Kidney capillary endothelial cell (primary cell): ENCODE measurements around the gene CTDSP2.
"Not testable (repeated sequence)": the region's sequence is repeated elsewhere in the genome, so short reads cannot be mapped to it uniquely, and the experiment has no call there.

Source experiments
- DNase-seq: peaks from one replicate; pipeline ENCODE4 v3.0.0-alpha.2; 2018; ENCODE audit warnings: low spot score

The CTDSP2 gene

GRCh38 chr12:57852620-57853500 is 6.3 kb upstream of the CTDSP2 start:
- no peak for DNase-seq

- DNase-seq: no peak
These were observed 5.7 kb upstream of the CTDSP2 start for GRCh38 chr12:57852200-57852599.

- no peak for DNase-seq
These were observed 5.0 kb upstream of the CTDSP2 start for GRCh38 chr12:57851552-57851951.

- no peak for DNase-seq
These were observed 4.4 kb upstream of the CTDSP2 start for GRCh38 chr12:57850854-57851430.

GRCh38 chr12:57849447-57849846 is 2.9 kb upstream of the CTDSP2 start:
- DNase-seq: not testable (repeated sequence)

- DNase-seq: no peak
These were observed 2.5 kb upstream of the CTDSP2 start for GRCh38 chr12:57849035-57849434.

- no peak for DNase-seq
These were observed 1.7 kb upstream of the CTDSP2 start for GRCh38 chr12:57848208-57848607.

- no peak for DNase-seq
These were observed 298 bp downstream of the CTDSP2 start for GRCh38 chr12:57846285-57846576.

GRCh38 chr12:57845478-57846284 is 848 bp downstream of the CTDSP2 start:
- no peak for DNase-seq

- no peak for DNase-seq
These were observed 1.6 kb downstream of the CTDSP2 start for GRCh38 chr12:57844709-57845477.

GRCh38 chr12:57842342-57843294 is 3.9 kb downstream of the CTDSP2 start:
- DNase-seq: no peak

GRCh38 chr12:57841445-57841844 is 5.1 kb downstream of the CTDSP2 start:
- DNase-seq: no peak

GRCh38 chr12:57840726-57841125 is 5.8 kb downstream of the CTDSP2 start:
- no peak for DNase-seq

GRCh38 chr12:57839996-57840395 is 6.5 kb downstream of the CTDSP2 start:
- DNase-seq: no peak

- peak; percentile 76 for DNase-seq
These were observed 7.8 kb downstream of the CTDSP2 start for GRCh38 chr12:57838594-57839302.

- DNase-seq: peak; percentile 85
These were observed 8.5 kb downstream of the CTDSP2 start for GRCh38 chr12:57837864-57838562.

GRCh38 chr12:57836442-57837375 is 9.8 kb downstream of the CTDSP2 start:
- peak; percentile 83 for DNase-seq
